Prostate gland (tissue), 2 donors: ENCODE measurements around the gene GATB. TPM values are rescaled to one million over a fixed set of nuclear protein-coding genes. Genes with fewer than 3 reads are reported as not detected.

Experiments used
- DNase-seq: peaks from one replicate; pipeline ENCODE4 v3.0.0-alpha.2; 2019; ENCODE audit warnings: low spot score
- H3K27ac ChIP-seq, 2 donors: fragments of 200-600 bp; sonication (generic); 2 replicates each; pipeline ENCODE4 v1.5.1; 2017 to 2019
- H3K27me3 ChIP-seq: fragments of 200-600 bp; sonication (generic); replicated peaks from 2 replicates; pipeline ENCODE4 v1.5.1; 2019; ENCODE audit not compliant: insufficient read depth
- H3K36me3 ChIP-seq, 2 donors: fragments of 200-600 bp; sonication (generic); 1 replicate in 1 of 2; 2 replicates in 1 of 2; pipeline versions ENCODE4 v1.5.1 to v1.8.1; 2017 to 2019
- H3K4me1 ChIP-seq: fragments of 200-600 bp; sonication (generic); replicated peaks from 2 replicates; pipeline ENCODE4 v1.5.1; 2019
- H3K4me3 ChIP-seq, 2 donors: fragments of 200-600 bp; sonication (generic); 2 replicates each; pipeline ENCODE4 v1.5.1; 2017 to 2019
- H3K9me3 ChIP-seq: fragments of 200-600 bp; sonication (generic); 2 replicates; pipeline ENCODE4 v1.5.1; 2017
- POLR2A ChIP-seq: fragments of 450-650 bp; IDR thresholded peaks from one replicate; pipeline ENCODE4 v1.6.1; 2016; ENCODE audit warnings: antibody characterized with exemption, mild to moderate bottlenecking
- POLR2AphosphoS5 ChIP-seq: sonication (generic); formaldehyde crosslinking; IDR thresholded peaks from one replicate; pipeline ENCODE4 v1.6.1; 2017; ENCODE audit warnings: antibody characterized with exemption
- WGBS: methylation state at CpG from one replicate; pipeline ENCODE4 v1.1.5; 2018; 5-methylcytosine and 5-hydroxymethylcytosine counted together
- intact Hi-C: fragments of 100-400 bp; cut with DNase I; formaldehyde crosslinking; loops from one replicate; pipeline ENCODE4 v1.14.2; 2022
- total RNA-seq, 2 donors: library from RNA; depleted of rRNA; stranded (reverse); fragments of >200 nt; gene quantifications; one replicate each; pipeline ENCODE4 v1.1.0, GENCODE V29; 2016
- TF ChIP-seq, protein P1 (sequence below), 4 experiments: fragments of 200-600 bp in 2 of 4; fragments of 450-650 bp in 2 of 4; sonication (generic) in 2 of 4; IDR thresholded peaks; 1 replicate in 3 of 4; 2 replicates in 1 of 4; pipeline ENCODE4 v1.5.1; 2016 to 2019; ENCODE audit warnings: antibody characterized with exemption in 4 of 4, mild to moderate bottlenecking in 2 of 4, moderate library complexity in 2 of 4

GATB gene
- total RNA-seq, 2 donors from 2014 or later, result 15.8 to 38.7 TPM

DNA sequence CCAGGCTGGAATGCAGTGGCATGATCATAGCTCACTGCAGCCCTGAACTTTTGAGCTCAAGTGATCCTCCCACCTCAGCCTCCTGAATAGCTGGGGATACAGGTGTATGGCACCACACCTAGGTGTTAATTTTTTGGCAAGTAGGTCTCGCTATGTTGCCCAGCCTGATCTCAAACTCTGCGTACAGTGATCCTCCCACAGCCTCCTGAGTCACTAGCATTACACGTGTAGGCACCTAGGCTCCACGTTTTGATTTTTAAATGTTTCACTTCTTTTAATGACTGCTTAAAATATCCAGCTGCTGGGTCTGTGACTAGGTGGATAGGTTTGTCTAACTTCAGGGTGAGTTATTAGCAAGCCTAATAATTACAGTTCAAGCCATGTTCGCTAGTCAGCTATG is 44.5 kb downstream of the GATB start:
- DNase-seq, result no peak
- H3K36me3 ChIP-seq, result no peaks in the 10 kb centered on the region
- no peak overlapping the region for H3K4me3 ChIP-seq
- intact Hi-C loops, result no loop called here
- no peaks in the 10 kb centered on the region for H3K4me1 ChIP-seq
- H3K27ac ChIP-seq, result no peak overlapping the region
- no peak for TF ChIP-seq POLR2AphosphoS5
- TF ChIP-seq POLR2A, result no peak
- TF ChIP-seq, protein P1, sequence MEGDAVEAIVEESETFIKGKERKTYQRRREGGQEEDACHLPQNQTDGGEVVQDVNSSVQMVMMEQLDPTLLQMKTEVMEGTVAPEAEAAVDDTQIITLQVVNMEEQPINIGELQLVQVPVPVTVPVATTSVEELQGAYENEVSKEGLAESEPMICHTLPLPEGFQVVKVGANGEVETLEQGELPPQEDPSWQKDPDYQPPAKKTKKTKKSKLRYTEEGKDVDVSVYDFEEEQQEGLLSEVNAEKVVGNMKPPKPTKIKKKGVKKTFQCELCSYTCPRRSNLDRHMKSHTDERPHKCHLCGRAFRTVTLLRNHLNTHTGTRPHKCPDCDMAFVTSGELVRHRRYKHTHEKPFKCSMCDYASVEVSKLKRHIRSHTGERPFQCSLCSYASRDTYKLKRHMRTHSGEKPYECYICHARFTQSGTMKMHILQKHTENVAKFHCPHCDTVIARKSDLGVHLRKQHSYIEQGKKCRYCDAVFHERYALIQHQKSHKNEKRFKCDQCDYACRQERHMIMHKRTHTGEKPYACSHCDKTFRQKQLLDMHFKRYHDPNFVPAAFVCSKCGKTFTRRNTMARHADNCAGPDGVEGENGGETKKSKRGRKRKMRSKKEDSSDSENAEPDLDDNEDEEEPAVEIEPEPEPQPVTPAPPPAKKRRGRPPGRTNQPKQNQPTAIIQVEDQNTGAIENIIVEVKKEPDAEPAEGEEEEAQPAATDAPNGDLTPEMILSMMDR (IDR thresholded peaks at IDR 0.05), result no peak
- WGBS, result 92% methylated on average over 5 of the region's 5 CpGs
- H3K9me3 ChIP-seq, result no peaks in the 10 kb centered on the region
- no peaks in the 10 kb centered on the region for H3K27me3 ChIP-seq

- Histone ChIP-seq H3K4me1 (no peaks in the 10 kb centered on the region), H3K27ac (no peak overlapping the region), H3K36me3 (no peaks in the 10 kb centered on the region), H3K27me3 (no peaks in the 10 kb centered on the region), H3K4me3 (no peak overlapping the region), H3K9me3 (no peaks in the 10 kb centered on the region)
- no peak for DNase-seq
- intact Hi-C loops, result no loop called here
- WGBS, result 88% methylated on average over 3 of the region's 3 CpGs
- TF ChIP-seq POLR2A, result no peak
- TF ChIP-seq, protein P1 (IDR thresholded peaks at IDR 0.05), result no peak
Measured at GRCh38 chr4:151715881-151716280, 44.9 kb downstream of the GATB start.

GRCh38 chr4:151712777-151713176 is 48.0 kb downstream of the GATB start:
- DNase-seq, result no peak
- Histone ChIP-seq H3K4me3 (no peak overlapping the region), H3K36me3 (no peaks in the 10 kb centered on the region), H3K9me3 (no peaks in the 10 kb centered on the region), H3K27me3 (no peaks in the 10 kb centered on the region), H3K4me1 (no peaks in the 10 kb centered on the region), H3K27ac (no peak overlapping the region)
- TF ChIP-seq POLR2A, result no peak
- TF ChIP-seq, protein P1 (IDR thresholded peaks at IDR 0.05), result no peak
- TF ChIP-seq POLR2AphosphoS5, result no peak
- intact Hi-C loops, result no loop called here
- 93% methylated on average over 4 of the region's 4 CpGs for WGBS

DNA sequence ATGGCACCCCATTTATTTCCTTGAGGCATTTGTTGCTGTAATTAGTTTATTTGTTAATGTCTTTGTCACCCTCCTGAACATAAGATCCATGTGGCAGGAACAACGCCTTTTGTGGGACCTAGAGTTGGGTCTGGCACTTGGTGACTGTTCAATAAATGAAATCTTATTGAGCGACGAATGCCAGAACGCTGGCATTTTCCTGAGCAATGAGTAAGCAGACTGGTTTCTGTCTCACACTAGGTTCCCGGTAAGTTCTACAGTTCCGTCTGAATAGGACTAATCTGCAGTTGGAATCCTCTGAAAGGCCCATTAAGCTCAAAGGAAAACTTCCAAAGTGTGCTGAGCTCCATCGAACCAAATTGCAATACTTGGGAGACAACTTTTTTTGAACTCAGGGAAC is 49.2 kb downstream of the GATB start:
- Histone ChIP-seq H3K4me3 (no peak overlapping the region), H3K27me3 (no peaks in the 10 kb centered on the region), H3K27ac (no peak overlapping the region), H3K36me3 (no peaks in the 10 kb centered on the region), H3K9me3 (no peaks in the 10 kb centered on the region), H3K4me1 (no peaks in the 10 kb centered on the region)
- WGBS, result 90% methylated on average over 7 of the region's 7 CpGs
- DNase-seq, result no peak
- intact Hi-C loops, result no loop called here
- TF ChIP-seq POLR2A (no peak), POLR2AphosphoS5 (no peak)
- TF ChIP-seq, protein P1 (IDR thresholded peaks at IDR 0.05), result no peak

DNA sequence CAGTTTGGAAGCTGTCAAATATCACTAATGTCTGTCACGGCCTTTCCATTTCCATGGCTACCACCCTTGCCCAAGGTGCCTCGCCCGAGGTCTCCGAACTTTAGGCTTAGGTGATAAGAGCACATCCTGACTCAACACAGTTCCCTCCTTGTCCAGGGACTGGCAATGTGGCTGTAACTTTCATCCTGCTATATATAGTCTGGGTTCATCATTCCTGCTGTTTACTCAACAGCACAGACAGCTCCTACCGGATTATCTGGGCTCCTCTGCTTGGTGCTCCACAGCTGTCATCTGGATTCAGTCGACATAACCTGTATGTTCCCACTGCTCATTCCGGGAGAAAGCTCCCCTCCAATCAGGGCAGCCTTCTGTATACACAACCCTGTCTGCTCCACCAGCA is 51.2 kb downstream of the GATB start:
- Histone ChIP-seq H3K4me3 (no peak overlapping the region), H3K36me3 (no peaks in the 10 kb centered on the region), H3K9me3 (no peaks in the 10 kb centered on the region), H3K27me3 (no peaks in the 10 kb centered on the region), H3K27ac (no peak overlapping the region), H3K4me1 (no peaks in the 10 kb centered on the region)
- WGBS, result 88% methylated on average over 7 of the region's 7 CpGs
- intact Hi-C loops, result no loop called here
- TF ChIP-seq, protein P1 (IDR thresholded peaks at IDR 0.05), result no peak
- no peak for TF ChIP-seq POLR2AphosphoS5
- TF ChIP-seq POLR2A, result no peak
- no peak for DNase-seq
